ENCODE data around the gene ABHD13. TPM values are rescaled to one million over a fixed set of nuclear protein-coding genes. Genes with fewer than 3 reads are reported as not detected.

Gene ABHD13
- total RNA-seq, 2 donors from 2014 or later = 5.9 to 9.6 TPM

DNA sequence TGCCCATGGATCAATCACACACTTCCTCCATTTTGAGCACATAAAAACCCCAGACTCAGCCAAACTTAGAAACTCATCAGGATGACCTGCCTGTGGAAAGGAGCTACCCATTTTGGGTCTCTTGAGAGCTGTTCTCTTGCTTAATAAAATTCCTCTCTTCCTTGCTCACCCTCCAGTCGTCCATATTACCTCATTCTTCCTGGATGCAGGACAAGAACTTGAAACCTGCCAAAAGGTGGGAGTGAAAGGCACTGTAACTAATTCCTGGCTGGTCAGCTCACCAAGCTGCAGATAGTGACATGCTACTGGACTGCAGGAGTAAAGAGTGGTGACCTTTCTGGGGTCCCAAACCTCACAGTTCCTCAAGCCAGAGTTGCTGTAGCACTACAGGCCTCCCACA, 23.0 kb upstream of the ABHD13 start:
- no peaks in the 10 kb centered on the region for H3K27me3 ChIP-seq
- no peak overlapping the region for H3K9ac ChIP-seq (ENCODE audit: low read depth in 2 of 2, low read length in 2 of 2)
- H3K4me1 ChIP-seq = no peaks in the 10 kb centered on the region
- no peak overlapping the region for H3K4me3 ChIP-seq
- no peaks in the 10 kb centered on the region for H3K36me3 ChIP-seq
- H3K9me3 ChIP-seq = no peaks in the 10 kb centered on the region
- intact Hi-C loops (cut with DNase I) = no loop called here
- TF ChIP-seq, protein P1, sequence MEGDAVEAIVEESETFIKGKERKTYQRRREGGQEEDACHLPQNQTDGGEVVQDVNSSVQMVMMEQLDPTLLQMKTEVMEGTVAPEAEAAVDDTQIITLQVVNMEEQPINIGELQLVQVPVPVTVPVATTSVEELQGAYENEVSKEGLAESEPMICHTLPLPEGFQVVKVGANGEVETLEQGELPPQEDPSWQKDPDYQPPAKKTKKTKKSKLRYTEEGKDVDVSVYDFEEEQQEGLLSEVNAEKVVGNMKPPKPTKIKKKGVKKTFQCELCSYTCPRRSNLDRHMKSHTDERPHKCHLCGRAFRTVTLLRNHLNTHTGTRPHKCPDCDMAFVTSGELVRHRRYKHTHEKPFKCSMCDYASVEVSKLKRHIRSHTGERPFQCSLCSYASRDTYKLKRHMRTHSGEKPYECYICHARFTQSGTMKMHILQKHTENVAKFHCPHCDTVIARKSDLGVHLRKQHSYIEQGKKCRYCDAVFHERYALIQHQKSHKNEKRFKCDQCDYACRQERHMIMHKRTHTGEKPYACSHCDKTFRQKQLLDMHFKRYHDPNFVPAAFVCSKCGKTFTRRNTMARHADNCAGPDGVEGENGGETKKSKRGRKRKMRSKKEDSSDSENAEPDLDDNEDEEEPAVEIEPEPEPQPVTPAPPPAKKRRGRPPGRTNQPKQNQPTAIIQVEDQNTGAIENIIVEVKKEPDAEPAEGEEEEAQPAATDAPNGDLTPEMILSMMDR (IDR thresholded peaks at IDR 0.05) = no peak
- no peak for DNase-seq
- H3K27ac ChIP-seq = no peak overlapping the region

DNA sequence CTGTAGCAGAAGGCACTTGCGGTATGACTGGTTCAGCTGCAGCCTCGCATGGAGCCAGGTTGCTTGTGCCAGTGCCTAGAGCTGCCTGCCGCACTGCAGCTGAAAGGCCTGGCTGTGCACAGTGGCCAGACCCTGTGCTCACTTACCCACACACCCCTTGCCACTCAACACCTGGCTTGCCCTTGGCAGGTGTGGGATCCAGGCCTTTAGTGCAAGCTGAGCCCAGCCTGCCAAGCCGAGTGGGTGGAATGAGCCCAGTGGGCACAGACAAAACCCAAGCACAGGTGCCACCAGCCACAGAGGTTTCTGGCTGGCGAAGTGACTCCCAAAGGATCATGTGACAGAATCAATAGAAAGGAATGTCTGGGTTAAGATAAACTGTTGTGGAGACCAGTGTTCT, 22.3 kb upstream of the ABHD13 start:
- Histone ChIP-seq H3K9me3 (no peaks in the 10 kb centered on the region), H3K4me3 (no peak overlapping the region), H3K27me3 (no peaks in the 10 kb centered on the region), H3K9ac (ENCODE audit: low read depth in 2 of 2, low read length in 2 of 2) (no peak overlapping the region), H3K4me1 (no peaks in the 10 kb centered on the region), H3K27ac (no peak overlapping the region), H3K36me3 (no peaks in the 10 kb centered on the region)
- TF ChIP-seq, protein P1 (IDR thresholded peaks at IDR 0.05) = no peak
- intact Hi-C loops (cut with DNase I) = no loop called here
- no peak for DNase-seq

DNA sequence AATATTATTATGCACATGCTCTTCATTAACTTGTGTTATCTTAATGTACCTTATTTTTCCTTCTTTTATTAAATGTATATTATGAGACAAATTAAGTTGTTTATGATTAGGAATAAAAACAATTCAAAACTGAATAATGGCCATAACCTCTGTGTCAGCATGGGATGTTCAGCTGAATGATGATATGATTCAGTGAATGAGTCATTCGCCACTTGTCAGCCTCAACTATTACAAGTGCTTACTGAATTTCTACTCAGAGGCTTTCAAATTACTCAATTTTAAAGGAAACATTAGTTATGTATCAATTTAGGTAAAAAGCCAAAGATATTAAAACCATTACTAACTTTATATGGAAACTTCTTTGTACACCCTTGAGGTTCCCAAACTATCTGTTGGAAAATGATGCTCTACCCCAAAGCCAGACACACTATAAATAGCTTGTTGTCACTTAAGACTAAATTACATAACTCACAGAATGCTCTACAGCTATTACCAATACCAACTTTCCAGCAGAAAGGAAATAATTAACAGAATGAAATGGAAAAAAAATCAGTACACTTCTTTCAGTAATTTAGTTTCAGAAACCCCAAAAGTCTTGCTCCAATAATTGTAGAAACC, 17.3 kb upstream of the ABHD13 start:
- DNase-seq = no peak
- no peak overlapping the region for H3K4me3 ChIP-seq
- H3K9me3 ChIP-seq = no peaks in the 10 kb centered on the region
- no peaks in the 10 kb centered on the region for H3K27me3 ChIP-seq
- intact Hi-C loops (cut with DNase I) = no loop called here
- H3K36me3 ChIP-seq = no peaks in the 10 kb centered on the region
- TF ChIP-seq, protein P1 (IDR thresholded peaks at IDR 0.05) = no peak
- no peaks in the 10 kb centered on the region for H3K4me1 ChIP-seq
- H3K9ac ChIP-seq (ENCODE audit: low read depth in 2 of 2, low read length in 2 of 2) = no peak overlapping the region
- H3K27ac ChIP-seq = no peak overlapping the region

DNA sequence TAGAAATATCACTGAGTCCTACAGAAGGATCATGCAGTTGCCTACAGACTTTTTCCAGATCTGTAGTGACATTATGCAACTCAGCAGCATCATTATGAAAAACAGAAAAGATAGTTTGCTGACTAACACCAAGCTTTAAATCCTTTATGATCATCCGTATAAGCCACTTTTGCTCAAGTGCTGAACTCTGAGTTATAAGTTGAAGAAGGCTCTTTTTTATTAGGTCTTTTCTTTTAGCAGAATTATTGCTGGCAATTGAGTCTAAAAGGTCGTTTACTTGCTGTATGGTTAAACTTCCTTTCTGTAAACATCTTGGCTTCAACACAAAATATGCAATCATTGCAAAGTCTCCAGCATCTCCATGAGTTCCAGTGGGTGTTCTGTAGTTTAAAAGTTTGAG, 7.6 kb upstream of the ABHD13 start:
- intact Hi-C loops (cut with DNase I) = no loop called here
- Histone ChIP-seq H3K9ac (ENCODE audit: low read depth in 2 of 2, low read length in 2 of 2) (no peak overlapping the region), H3K27me3 (no peaks in the 10 kb centered on the region), H3K4me3 (no peak overlapping the region), H3K27ac (no peak overlapping the region), H3K9me3 (no peaks in the 10 kb centered on the region), H3K4me1 (peaks cover 3% of the 10 kb centered on the region), H3K36me3 (no peaks in the 10 kb centered on the region)
- TF ChIP-seq, protein P1 (IDR thresholded peaks at IDR 0.05) = no peak
- no peak for DNase-seq

DNA sequence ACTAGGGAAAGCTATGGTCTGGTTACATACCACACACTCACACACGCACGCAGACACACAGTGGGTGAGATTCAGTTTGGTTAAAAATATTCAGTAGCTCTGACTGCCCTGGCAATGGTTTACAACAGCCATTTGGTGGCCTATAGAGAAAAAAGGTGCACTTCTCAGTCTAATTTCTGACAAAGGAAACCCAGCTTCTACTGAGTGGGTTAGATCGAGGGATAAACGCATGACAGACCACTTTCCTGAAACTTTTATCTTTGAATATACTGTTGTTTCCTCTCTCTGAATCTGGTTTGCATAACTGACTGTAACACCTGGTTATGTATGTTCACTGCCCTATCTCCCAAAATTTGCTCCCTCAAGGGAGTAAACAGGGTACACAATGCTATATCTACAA, 5.3 kb upstream of the ABHD13 start:
- no peak overlapping the region for H3K4me3 ChIP-seq
- TF ChIP-seq, protein P1 (IDR thresholded peaks at IDR 0.05) = no peak
- intact Hi-C loops (cut with DNase I) = no loop called here

More for the DNA sequence above, 5.3 kb upstream of the ABHD13 start:
- Histone ChIP-seq H3K27me3 (no peaks in the 10 kb centered on the region), H3K36me3 (no peaks in the 10 kb centered on the region), H3K9me3 (no peaks in the 10 kb centered on the region), H3K9ac (ENCODE audit: low read depth in 2 of 2, low read length in 2 of 2) (no peak overlapping the region), H3K4me1 (peaks cover 3% of the 10 kb centered on the region), H3K27ac (no peak overlapping the region)
- no peak for DNase-seq

Data from colonic mucosa (tissue), 4 donors.